ENCODE results near the gene TM2D3. TPM values are rescaled to one million over a fixed set of nuclear protein-coding genes. Genes with fewer than 3 reads are reported as not detected.

TM2D3 gene
- total RNA-seq, 1 donor from 2014 or later: 16.8 TPM

DNA sequence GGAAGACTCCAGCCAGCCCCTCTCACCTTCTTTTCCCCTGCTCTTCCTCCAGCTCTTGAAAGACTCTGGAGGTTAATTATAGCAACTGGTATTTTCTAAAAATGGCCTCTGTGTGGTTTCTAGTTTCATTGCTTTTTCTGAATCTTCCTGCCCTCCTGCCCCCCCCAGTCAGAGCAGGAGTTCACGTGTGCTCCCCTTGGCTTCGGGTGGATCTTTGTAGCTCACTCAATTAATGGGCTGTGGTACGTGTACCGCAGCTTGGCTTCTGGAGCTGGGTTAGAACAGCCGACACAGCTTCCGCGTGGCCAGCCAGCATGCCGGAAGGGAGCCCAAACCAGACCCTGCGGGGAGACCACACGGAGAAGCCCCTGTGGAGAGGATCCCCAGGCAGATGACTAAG lies 31.5 kb downstream of the TM2D3 start:
- ATAC-seq: no peak

DNA sequence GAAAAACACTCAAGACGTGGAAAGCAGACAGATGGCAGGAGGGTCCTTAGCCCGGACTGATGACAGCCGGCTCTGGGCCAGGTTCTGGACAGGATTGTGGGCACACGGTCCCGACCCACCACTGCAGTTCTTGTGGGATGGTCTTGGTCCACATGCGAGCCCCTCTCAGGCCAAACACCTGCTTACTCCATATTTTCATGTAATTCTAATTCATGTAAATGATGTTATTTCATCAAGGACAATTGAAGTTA lies 32.6 kb downstream of the TM2D3 start:
- no peak for ATAC-seq

DNA sequence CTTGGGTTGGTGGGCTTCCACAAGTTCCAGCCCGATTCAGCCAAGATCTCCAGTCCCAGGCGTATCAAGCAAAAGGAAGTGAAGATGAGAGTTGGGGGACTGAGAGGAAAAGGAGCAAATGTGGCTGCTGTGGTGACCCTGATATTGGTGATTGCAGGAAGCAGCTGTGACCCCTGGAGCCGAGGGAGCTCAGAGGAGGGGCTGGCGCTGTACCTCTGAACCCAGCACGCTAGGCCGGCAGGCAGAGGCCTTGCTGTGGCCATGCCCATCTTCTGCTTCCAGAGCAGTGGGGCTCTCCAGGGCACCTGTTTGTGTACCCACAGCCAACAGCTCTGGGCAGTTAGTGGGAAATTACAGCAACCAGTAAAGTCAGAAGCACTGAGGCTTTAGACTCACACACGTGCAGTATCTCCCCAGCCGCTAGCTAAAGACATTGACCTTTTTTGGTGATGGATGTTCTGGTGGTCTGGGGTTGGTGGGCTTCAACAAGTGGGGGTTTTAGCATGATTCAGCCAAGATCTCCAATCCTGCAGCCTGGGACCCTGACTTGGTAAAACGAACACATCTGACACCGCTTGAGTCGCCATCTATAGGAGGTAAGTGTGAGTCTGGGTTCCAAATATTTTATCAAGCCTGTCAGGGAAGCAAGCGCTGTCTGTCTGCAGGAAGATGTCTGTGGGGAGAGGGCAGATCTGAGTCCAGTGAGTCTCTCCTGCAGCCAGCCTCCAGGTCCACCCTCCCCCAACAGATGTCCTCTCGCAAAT lies 33.1 kb downstream of the TM2D3 start:
- no peak for ATAC-seq

DNA sequence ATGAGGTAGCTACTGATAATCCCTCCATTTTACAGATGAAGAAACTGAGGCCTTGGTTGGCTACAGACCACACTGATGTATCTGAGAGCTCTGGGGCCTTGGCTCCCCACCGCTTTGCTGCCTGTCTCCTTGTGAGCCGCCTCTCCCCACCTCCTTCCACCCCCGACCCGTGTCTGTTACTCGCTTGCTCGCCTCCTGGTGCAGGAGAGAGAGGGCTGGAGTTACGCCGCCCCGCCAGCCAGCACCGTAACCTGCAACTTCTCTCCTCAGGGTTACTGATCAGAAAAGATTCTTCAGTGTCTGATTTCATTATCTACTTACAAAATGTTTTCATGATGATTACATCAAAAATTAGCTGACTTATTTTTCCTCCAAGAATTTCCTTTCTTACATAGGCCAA lies 34.1 kb downstream of the TM2D3 start:
- no peak for ATAC-seq

DNA sequence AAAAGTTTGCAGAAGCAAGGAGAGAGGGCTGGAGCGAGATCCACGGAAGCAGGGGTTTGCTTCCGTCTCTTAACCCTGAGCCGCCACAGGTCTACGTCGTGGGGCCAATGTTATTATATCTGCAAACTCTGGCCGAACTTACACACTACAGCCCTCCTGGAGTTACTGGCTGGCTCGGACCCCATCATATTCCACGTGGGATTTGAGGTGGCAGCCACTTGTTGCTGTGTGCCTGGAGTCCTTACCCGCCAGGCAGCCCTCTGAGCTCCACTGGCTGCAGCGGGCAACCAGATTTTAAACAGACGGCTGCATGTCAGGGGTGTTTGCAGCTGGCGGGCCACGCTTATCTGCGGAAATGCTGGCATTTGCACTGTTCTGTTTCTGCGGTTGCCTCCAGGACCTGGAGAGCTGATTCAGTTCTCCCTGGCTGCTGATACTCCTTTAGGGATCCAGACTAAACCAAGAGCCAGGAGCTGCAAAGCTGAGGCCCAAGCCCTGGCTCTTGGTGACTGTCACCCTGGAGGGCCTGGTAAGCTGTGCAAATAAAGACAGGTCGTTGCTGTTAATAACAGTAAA lies 34.7 kb downstream of the TM2D3 start:
- ATAC-seq: no peak

DNA sequence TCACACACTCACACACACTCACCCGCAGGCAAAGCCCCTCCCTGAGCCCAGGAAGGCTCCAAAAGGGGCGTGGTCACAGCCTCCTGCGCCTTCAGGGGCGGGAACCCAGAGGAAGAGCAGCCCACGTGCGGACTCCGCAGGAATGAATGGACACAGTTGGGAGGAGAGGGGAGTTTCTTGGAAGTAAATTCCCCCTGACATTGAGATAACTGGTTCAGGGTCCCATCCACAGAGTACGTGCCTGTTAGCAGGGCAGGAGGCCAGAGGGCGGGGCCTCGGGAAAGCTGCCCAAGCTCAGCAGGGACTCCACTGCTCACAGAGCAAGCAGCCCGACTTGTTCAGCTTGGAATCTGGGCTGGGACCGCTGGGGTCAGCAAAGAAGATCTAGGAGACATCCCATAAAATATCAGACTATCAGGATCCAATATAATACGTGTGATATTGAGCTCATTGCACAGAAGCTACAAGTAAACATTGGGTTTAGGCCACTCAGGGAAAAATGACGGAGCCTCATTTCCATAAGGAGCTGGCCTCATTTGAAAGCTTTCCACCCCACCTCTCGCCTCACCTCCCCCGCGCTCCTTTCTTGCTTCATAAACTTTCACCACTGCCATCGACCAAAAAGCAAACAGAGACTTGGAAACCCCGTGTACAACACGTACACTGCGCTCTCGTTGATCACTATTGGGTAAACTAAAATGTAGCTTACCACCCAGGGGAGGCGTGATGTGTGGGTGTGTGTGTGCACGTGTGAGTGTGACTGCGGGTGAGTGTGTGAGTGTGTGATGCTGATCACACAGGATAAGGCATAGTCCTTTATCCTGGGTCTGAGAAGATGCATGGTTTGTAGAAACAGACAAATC lies 36.0 kb downstream of the TM2D3 start:
- ATAC-seq: peak; percentile 86

DNA sequence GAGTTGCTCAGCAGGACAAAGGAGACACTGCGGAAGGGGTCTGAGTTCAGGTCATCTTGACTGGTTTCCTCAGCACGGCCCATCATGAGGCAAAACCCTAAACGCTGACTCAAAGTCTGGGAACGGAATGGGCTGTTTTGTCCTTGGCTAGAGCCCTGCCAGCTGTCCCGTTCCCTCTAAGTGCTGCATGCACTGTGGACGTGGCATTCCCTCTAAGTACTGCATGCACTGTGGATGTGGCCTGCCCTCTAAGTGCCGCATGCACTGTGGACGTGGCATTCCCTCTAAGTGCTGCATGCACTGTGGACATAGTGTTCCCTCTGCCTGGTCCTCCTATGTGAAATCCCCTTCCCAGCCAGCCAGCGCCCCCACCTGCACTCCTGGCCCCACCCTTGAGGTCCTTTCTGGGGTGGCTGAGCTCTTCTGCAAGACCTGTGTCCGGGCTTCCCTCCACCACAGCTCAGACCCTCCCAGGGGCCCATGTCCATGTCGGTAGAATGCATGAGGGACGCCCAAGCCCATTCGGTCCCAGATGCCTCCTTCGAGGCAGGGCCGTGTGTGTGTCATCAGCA lies 36.7 kb downstream of the TM2D3 start:
- ATAC-seq: no peak

DNA sequence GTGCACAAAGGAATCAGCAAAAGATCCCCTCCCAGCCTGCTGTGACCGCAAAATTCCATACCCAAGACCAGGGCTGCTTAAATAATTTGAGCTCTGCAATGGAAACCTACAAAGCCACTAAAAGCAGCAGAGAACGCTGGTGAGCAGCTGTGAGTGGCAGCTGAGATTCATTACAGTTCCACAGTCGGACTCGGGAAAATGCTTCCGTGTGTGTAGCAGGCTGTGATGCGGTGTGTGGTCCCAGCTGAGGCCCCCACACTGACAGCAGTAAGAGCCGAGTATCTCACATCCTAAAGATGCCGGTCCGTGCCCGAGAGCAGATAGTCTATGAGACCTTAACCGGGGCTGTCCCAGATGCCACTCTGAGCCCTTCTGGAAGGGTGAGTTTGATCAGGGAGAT lies 37.4 kb downstream of the TM2D3 start:
- ATAC-seq: no peak

DNA sequence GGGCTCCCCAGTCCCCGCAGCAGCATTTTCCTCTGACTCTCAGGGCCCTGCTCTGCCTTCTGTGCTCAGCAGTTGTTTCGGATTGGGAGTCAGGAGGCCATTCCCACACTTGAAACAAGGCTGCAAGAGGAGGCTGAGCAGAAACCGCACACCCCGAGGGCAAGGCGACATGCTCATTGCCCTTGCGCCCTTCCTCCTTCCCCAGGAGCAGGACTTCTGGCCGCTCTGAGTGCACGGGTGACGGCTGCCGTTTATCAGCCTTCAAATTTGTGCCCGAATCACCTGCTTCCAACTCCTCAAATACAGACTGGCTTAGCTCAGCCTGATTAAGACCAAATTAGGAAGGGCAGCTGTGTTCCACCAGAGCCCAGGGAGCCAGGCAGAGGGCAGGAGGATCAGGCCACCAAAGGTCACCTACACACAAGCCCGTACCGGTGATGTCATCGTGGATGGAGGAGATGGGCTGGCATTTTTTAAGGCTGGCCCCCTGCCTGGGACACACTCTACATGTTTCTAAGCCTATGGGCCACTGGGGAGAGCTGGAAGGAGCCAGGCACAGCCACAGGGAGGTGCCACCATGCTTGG lies 38.1 kb downstream of the TM2D3 start:
- no peak for ATAC-seq

DNA sequence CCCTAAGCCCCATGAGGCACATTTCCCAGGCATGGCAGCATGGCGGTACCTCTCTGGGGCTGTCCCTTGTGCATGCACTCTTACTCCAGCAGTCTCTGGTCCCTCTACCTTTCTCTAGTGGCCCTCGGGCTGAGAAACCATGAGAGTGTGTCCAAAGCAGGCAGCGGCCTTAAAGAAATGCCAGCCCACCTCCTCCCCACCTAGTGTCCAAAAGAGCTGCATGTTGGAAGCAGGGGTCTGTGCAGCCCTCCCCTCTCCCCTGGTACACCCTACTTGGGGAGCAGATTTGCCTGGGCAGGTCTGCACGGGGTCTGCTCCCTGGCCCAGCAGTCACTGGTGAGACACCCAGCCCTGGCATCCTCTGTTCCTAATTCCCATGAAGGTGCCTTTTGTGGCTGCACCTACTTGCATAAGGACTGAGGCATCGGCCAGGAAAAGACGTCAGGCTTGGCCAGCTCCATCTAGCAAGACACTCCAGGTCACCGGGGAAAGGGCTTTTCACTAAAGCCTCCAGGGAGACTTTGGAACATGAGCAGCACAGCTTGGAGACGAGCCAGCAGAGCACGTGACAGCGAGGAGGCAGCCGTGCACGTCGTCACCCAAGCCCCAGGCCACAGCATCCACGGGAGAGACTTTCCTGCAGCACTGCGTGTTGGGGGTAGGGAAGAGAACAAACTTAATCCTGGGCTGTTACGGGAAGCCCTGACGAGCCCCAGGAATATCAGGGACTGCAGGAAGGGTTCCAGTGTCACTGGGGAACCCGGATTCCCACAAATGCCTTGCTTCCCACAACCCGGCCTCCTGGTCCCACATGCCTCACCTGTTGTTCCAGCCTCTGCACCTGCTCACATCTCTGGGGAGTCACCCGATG lies 38.8 kb downstream of the TM2D3 start:
- ATAC-seq: no peak

DNA sequence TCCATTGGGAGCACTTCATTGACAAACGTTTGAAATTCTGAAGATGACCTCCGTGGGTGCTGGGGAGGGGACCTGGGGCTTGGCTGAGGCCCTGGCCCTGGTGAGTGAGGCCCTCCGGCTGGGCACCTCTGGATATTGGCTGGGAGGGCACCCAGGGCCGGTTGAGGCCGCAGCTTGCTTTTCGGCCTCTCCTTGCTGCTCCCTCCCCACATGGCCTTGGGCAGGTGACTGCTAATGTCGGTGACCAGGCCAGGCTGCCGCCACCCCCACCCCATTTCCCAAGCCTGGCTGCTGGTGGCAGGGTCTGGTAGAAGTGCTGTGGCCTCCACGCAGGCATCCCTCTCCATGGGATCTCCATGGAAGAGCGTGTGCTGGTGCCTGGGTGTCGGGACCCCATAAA lies 39.5 kb downstream of the TM2D3 start:
- ATAC-seq: no peak

DNA sequence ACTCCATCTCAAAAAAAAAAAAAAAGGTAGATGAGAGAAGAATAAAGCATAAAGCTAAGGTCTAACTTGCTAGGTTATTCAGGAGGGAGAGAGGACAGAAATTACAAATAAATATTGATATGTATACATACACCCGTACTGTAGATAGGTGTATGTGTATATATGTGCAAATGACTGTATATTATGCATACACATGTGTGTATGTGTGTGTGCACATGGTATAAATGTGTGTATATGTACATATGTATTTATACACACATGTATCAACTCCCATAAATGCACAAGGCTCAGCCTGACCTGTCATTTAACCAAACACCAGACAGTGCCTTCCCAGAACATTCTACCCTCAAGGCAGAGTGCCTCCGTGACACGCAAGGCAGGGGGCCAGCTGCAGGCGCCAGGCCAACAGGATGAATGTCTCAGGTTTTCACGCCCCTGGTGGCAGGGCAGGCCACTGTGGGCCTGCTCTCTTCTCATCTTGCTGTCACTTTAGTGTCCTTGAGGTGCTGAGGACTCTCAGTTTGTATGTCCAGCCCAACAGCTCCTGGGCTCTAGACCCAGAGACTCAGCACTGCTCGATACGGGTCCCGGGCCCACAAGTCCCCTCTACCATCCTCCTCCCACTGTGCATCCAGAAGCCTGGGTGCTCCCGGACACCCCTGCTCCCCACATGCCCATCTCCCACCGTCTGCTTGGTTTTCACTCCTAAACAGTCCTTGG lies 40.4 kb downstream of the TM2D3 start:
- ATAC-seq: no peak

DNA sequence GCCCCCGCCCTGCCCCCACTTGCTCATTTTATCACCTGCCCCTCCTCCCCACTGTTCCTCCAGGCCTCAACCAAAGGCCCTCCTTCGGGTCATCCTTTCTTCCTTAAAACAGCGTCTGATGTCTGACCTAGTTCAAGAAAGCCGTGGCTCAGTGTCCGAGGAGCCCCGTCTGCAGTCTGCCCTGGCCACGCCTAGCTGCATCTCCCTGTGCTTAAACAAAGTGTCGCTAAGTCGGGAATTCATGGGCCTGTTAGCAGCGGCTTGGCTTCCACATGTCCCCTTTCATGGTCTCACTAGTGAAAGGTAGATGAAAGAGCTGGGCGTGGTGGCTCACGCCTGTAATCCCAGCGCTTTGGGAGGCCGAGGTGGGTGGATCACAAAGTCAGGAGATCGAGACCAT lies 41.2 kb downstream of the TM2D3 start:
- no peak for ATAC-seq

DNA sequence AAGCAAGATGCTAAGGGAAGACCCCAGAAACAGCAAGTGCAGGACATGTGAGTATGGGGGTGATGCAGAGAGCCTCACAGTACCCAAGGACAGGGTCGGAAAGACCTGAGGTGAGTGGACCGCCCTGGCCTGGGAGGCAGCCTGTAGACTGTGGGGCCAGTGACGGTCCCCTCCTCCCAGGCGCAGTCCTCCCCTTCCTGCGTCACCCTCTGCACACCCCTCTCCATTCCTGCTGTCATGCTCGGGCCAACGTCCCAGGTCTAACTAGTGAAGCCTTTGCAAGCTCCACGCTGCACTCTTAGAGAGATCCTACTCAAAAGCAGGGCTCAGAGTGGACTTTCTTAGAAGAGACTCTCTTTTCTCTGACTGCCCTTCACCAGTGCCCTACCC lies 41.6 kb downstream of the TM2D3 start:
- ATAC-seq: no peak

DNA sequence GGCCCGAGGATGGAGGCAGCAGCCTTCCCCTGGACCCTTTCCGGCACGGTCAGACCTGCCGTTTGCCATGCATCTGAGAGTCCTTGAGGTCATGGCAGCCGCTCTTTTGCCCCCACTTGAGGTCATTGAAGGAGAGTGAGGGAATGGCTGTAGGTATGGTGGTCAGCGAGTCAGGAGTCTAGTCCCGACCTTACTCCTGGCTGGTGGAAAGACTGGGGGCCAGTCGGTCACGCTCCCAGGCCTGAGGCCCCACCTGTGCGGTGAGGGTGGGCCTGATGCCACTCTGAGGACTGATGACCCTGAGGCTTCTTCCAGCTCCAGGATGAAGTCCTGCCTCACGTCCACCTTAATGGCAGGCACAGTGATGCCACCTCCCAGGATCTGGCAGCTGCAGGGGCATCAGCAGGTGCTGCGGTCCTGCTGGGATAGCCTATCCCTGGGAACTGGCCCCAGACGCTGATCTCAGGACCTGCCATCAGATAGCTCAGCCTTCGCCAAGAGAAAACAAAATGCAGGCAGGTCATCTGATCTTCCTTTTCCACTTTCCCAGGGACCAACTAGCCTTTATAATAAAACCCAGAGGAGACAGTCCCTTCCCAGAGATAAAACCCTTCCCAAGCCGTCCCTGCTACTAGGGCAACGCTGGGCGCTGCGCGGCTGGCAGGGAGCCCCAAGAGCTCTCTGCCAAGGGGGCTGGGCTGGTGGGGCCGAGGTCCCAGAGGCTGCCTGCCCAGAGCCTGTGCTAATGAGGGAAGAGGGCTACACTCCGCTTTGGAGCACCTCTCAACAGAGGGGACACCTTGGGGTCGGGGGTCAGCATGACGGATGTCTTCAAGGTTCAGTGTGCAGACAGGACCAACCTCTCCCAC lies 42.2 kb downstream of the TM2D3 start:
- ATAC-seq: no peak

DNA sequence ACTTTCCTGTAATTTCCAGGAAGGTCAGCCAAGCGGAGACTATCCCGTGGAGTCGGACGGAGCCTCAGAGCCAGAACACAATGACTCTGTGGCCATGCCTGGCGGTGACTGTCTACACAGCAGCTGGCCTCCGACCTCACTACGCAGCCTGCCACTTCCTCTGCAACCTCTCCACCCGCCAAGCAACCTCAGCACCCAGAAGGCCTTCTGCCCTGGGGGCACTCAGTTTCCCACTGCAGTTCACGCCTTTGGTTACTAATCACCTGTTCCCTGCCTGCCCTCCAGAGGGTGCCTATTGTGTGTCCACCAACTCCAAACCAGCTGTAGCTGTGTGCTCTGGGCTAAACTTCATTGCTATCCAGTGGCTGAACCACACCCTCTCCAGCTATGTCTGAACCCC lies 44.0 kb downstream of the TM2D3 start:
- ATAC-seq: no peak

DNA sequence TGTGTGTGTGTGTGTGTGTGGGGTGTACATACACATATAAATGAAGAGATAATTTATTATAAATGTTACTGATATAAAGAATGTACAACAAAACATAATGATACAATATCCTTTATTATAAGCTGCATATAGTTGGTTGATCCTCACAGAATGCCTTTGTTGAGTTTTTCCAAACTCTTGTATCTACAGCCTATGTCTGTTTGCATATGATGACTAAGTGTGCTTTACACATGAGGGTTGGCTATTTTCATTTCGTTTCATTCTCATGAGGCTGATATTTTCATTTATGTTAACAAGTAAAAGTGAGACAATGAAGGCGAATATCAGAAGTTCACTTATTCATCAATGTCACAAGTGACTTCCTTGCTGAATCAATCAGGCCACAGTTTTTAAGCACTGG lies 45.1 kb downstream of the TM2D3 start:
- ATAC-seq: no peak

DNA sequence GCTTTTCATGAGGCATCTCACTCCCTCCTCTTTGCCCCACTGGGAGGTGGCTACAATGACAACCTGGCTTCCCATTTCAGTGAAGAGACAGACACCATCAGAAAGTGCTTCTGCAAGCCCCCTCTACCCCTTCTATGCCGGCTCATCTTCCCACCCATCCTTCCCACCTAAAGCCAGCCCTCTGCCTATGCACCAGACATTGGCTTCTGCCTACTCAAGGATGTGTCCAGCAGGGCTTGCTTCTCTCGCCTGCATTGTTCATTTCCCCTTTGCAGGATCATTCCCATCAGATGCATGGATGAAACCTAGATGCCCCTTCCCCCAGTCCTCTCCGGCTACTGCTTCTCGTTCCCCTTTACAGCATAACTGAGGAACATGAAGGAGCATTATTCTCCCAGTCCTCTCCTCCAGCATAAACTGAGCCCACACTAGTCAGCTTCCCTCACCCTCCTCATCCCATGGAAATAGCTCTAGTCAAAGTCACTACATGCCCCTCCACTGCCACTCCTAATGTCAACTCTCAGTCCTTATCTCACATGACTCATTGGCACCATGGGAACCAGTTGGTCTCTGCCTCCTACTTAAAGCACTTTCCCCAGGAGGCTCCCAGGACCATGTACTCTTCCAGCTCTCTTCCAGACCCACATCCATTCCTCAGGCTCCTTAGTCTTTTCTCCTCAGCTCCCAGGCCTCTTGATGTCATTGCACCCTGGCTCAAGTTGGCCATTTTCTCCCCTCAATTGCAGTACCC lies 47.9 kb downstream of the TM2D3 start:
- ATAC-seq: no peak

DNA sequence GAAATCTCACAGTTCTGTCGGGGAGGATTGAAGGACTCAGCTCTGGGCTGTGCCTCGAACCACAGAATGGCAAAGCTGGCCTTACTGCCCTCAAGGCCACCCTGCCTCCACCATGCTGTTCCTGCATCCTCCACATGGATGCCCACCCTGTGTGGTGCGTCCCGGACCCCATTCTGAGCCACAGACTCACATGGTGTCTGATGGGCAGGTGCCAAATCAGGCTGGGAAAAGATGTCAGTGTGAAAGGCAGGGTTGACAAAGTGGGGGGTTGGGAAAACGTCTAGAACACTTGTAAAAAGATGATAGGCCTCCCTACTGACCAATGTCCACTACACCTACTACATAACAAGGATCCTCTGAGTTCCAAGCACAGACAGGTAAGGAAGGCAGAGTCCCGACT lies 49.4 kb downstream of the TM2D3 start:
- ATAC-seq: no peak

DNA sequence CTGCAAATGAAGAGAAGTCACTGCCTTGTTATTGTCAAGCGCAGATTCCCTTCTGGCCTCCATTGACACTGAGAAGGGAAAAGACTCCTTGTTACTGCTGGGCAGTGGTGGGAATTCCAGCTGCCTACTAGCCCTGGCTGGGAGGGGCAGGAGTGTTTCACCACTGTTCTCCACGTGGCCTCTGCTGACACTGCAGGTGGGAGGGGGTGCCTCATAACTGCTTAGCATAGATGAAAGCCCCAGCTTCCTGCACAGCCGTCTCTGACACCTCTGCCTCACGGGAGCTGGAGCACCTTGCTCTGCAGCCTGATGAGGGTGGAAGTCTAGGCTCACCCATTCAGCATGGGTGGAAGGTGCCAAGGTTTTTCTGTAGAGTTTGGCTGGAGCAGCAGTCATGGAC lies 52.1 kb downstream of the TM2D3 start:
- ATAC-seq: no peak
